ENCODE results near the gene NAP1L5. TPM values are rescaled to one million over a fixed set of nuclear protein-coding genes. Genes with fewer than 3 reads are reported as not detected.

NAP1L5 gene
- total and polyA plus RNA-seq, 8 donors, result 3.1 to 22.6 (median 5.8) TPM; not detected in 1

DNA sequence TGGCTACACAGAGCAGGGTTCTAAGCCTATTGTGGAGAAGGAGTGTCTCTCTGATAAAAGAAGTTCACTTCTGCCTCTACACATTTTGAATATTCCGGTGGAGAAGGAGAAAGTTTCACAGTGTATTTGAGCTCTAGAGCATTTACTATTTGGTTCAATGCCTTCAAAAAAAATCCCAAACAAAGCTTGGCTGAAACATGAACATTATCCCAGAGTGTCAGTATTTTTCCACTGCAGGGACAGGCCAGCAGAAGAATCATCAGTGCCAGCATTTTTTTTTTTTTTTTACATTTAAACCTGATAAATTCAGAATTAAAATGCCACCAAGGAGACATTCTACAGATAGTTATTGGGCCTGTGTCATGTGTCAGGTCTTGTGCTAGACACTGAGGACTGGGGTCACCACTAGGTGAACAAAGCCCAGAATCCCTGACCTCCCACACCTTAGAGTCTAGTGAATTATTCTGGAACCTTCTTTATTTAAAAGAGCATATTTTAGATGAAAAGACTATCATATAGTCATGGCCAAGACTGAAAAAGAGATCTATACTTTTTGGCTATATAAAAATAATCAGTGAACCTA lies 48.0 kb upstream of the NAP1L5 start:
- H3K27me3 ChIP-seq, result no peaks in the 10 kb centered on the region
- H3K27ac ChIP-seq, result peak overlapping the region in 2 of 5 donors; percentile 33 to 61
- DNase-seq, result no peak
- no peak overlapping the region for H3K4me3 ChIP-seq
- intact Hi-C loops (cut with DNase I; ENCODE audit: low total_unique reads), result no loop called here
- 69 to 82% (median 78%) methylated on average over 1 of the region's 1 CpG for WGBS, 5 donors
- TF ChIP-seq POLR2A (IDR thresholded peaks at IDR 0.05), result no peak
- no peak for TF ChIP-seq EP300 (IDR thresholded peaks at IDR 0.05)
- TF ChIP-seq, protein P1, sequence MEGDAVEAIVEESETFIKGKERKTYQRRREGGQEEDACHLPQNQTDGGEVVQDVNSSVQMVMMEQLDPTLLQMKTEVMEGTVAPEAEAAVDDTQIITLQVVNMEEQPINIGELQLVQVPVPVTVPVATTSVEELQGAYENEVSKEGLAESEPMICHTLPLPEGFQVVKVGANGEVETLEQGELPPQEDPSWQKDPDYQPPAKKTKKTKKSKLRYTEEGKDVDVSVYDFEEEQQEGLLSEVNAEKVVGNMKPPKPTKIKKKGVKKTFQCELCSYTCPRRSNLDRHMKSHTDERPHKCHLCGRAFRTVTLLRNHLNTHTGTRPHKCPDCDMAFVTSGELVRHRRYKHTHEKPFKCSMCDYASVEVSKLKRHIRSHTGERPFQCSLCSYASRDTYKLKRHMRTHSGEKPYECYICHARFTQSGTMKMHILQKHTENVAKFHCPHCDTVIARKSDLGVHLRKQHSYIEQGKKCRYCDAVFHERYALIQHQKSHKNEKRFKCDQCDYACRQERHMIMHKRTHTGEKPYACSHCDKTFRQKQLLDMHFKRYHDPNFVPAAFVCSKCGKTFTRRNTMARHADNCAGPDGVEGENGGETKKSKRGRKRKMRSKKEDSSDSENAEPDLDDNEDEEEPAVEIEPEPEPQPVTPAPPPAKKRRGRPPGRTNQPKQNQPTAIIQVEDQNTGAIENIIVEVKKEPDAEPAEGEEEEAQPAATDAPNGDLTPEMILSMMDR (IDR thresholded peaks at IDR 0.05), result no peak
- no peak for TF ChIP-seq POLR2AphosphoS5 (IDR thresholded peaks at IDR 0.05)
- peaks cover 0 to 33% (median 14%) of the 10 kb centered on the region in 4 donors for H3K4me1 ChIP-seq
- no peaks in the 10 kb centered on the region for H3K9me3 ChIP-seq
- peaks cover 39 to 94% (median 79%) of the 10 kb centered on the region in 4 donors for H3K36me3 ChIP-seq

DNA sequence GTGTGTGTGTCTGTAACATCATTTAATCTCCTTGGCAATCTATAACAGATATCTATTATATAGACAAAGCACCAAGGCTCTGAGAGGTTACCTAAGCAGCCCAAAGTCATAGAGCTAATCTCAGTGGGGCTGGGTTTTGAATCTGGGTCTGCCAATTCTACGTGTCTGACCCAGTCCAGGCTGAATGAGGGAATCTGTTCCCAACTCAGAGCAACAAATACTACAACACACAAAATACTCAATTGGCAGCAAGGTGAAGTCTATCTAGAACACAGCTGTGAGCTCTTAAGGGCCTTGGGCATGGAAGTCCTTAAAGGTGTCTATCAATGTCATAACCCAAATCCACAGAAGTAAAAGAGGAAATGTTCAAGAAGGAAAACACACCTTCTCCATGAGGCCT lies 47.5 kb upstream of the NAP1L5 start:
- intact Hi-C loops (cut with DNase I; ENCODE audit: low total_unique reads), result no loop called here
- Histone ChIP-seq H3K4me1 (peaks cover 0 to 38% (median 17%) of the 10 kb centered on the region in 4 donors), H3K4me3 (no peak overlapping the region), H3K9me3 (no peaks in the 10 kb centered on the region), H3K27me3 (no peaks in the 10 kb centered on the region), H3K27ac (peak overlapping the region in 2 of 5 donors; percentile 8 to 22), H3K36me3 (peaks cover 34 to 92% (median 74%) of the 10 kb centered on the region in 4 donors)
- TF ChIP-seq POLR2A (IDR thresholded peaks at IDR 0.05), result no peak
- no peak for TF ChIP-seq POLR2AphosphoS5 (IDR thresholded peaks at IDR 0.05)
- TF ChIP-seq, protein P1 (IDR thresholded peaks at IDR 0.05), result no peak
- TF ChIP-seq EP300 (IDR thresholded peaks at IDR 0.05), result no peak
- WGBS, 5 donors, result 72 to 85% (median 78%) methylated on average over 1 of the region's 1 CpG
- no peak for DNase-seq

DNA sequence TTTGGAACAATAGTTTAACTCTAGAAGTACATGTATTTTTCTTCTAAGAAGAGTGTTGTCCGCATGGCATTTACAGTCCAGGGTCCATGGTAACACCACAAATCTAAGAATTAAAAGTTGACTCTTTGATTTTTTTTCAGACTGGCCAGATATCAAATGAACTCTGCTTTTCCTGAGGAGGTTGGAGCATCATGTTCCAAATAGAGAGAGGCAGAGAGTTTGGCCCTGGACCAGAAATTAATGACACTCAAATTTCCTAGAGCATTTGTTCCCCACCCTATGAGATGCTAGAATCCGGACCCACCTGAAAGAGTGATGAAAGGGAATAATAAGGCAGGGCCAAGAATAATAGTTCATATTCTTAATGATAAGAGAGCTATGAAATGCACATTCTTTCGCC lies 47.0 kb upstream of the NAP1L5 start:
- Histone ChIP-seq H3K27me3 (no peaks in the 10 kb centered on the region), H3K9me3 (no peaks in the 10 kb centered on the region), H3K27ac (no peak overlapping the region), H3K4me3 (no peak overlapping the region), H3K4me1 (peaks cover 0 to 41% (median 20%) of the 10 kb centered on the region in 4 donors), H3K36me3 (peaks cover 29 to 86% (median 68%) of the 10 kb centered on the region in 4 donors)
- no peak for DNase-seq
- 85 to 94% (median 88%) methylated on average over 3 of the region's 3 CpGs for WGBS, 5 donors
- no peak for TF ChIP-seq POLR2AphosphoS5 (IDR thresholded peaks at IDR 0.05)
- TF ChIP-seq EP300 (IDR thresholded peaks at IDR 0.05), result no peak
- TF ChIP-seq, protein P1 (IDR thresholded peaks at IDR 0.05), result no peak
- no peak for TF ChIP-seq POLR2A (IDR thresholded peaks at IDR 0.05)
- intact Hi-C loops (cut with DNase I; ENCODE audit: low total_unique reads), result no loop called here

DNA sequence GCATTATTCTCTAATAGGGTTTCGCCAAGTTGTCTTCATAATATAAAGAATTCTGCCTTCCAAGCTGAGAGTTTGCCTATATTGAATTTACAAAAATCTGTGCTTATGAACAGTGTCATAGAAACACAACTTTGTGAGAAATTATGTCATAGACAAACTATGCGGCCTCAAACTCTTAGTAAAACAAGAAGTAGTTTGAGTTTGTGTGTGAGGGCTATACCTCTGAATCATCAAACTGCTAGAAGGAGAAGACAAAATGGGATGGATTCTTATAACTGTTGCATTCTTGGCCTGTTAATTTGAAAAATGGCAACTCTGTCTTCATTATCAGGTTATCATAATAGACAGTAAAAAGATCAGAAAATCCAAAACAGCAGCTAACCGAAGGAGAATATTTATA lies 46.1 kb upstream of the NAP1L5 start:
- no peak for DNase-seq
- Histone ChIP-seq H3K36me3 (peaks cover 22 to 80% (median 65%) of the 10 kb centered on the region in 4 donors), H3K4me1 (peaks cover 3 to 50% (median 26%) of the 10 kb centered on the region in 4 donors), H3K27ac (no peak overlapping the region), H3K27me3 (no peaks in the 10 kb centered on the region), H3K9me3 (no peaks in the 10 kb centered on the region), H3K4me3 (no peak overlapping the region)
- intact Hi-C loops (cut with DNase I; ENCODE audit: low total_unique reads), result no loop called here
- WGBS, 5 donors, result 92 to 98% (median 97%) methylated on average over 3 of the region's 3 CpGs
- TF ChIP-seq EP300 (IDR thresholded peaks at IDR 0.05), result no peak
- no peak for TF ChIP-seq POLR2AphosphoS5 (IDR thresholded peaks at IDR 0.05)
- no peak for TF ChIP-seq POLR2A (IDR thresholded peaks at IDR 0.05)
- TF ChIP-seq, protein P1 (IDR thresholded peaks at IDR 0.05), result no peak

Data from stomach (tissue), 9 donors.